WERI-Rb-1 (cell line): Measurements from ENCODE around the gene EPG5.

Experiments
- DNase-seq: peaks from one replicate; pipeline ENCODE4 v3.0.0-alpha.2; 2020
- H3K27ac ChIP-seq: fragments of 250-450 bp; sonication (Bioruptor Pico); 2 replicates; pipeline ENCODE4 v1.5.1; 2020; ENCODE audit warnings: mild to moderate bottlenecking, moderate library complexity
- H3K27me3 ChIP-seq: fragments of 250-450 bp; sonication (Bioruptor Pico); 2 replicates; pipeline ENCODE4 v1.5.1; 2021; ENCODE audit warnings: mild to moderate bottlenecking, low read depth, moderate library complexity; ENCODE audit not compliant: insufficient read depth, severe bottlenecking
- H3K36me3 ChIP-seq: fragments of 250-450 bp; sonication (Bioruptor Pico); 2 replicates; pipeline ENCODE4 v1.5.1; 2020; ENCODE audit warnings: mild to moderate bottlenecking, moderate library complexity
- H3K4me3 ChIP-seq: 2 replicates; pipeline ENCODE4 v1.5.1; 2011; ENCODE audit warnings: low read depth, mild to moderate bottlenecking, control low read depth, low read length
- H3K9me3 ChIP-seq: fragments of 250-450 bp; sonication (Bioruptor Pico); 2 replicates; pipeline ENCODE4 v1.5.1; 2021; ENCODE audit warnings: mild to moderate bottlenecking, moderate library complexity; ENCODE audit not compliant: severe bottlenecking
- CTCF ChIP-seq: IDR thresholded peaks from 2 replicates; pipeline ENCODE4 v1.5.1; 2011; ENCODE audit warnings: low read depth, mild to moderate bottlenecking, control low read depth, inconsistent platforms, low read length

EPG5 gene

GRCh38 chr18:45844938-45845337, 122.2 kb downstream of the EPG5 start:
- Histone ChIP-seq H3K4me3 (no peak overlapping the region), H3K27ac (no peak overlapping the region), H3K27me3 (peaks cover 11% of the 10 kb centered on the region), H3K9me3 (peaks cover 3% of the 10 kb centered on the region), H3K36me3 (peaks cover 11% of the 10 kb centered on the region)
- no peak for TF ChIP-seq CTCF
- DNase-seq = no peak

- DNase-seq = no peak
- no peak overlapping the region for H3K4me3 ChIP-seq
- no peak overlapping the region for H3K27ac ChIP-seq
- TF ChIP-seq CTCF = no peak
- H3K36me3 ChIP-seq = peaks cover 5% of the 10 kb centered on the region; the same call in 1 of the 2 replicates
- H3K27me3 ChIP-seq = peaks cover 30% of the 10 kb centered on the region
- H3K9me3 ChIP-seq = peaks cover 2% of the 10 kb centered on the region
Observed at GRCh38 chr18:45843019-45843418, 124.1 kb downstream of the EPG5 start.

GRCh38 chr18:45841765-45842442, 125.2 kb downstream of the EPG5 start:
- Histone ChIP-seq H3K36me3 (peaks cover 5% of the 10 kb centered on the region; the same call in 1 of the 2 replicates), H3K27me3 (peaks cover 42% of the 10 kb centered on the region), H3K4me3 (no peak overlapping the region), H3K27ac (no peak overlapping the region), H3K9me3 (peaks cover 5% of the 10 kb centered on the region)
- no peak for TF ChIP-seq CTCF
- DNase-seq = no peak

- Histone ChIP-seq H3K9me3 (peaks cover 5% of the 10 kb centered on the region), H3K27ac (no peak overlapping the region), H3K4me3 (no peak overlapping the region), H3K27me3 (peaks cover 49% of the 10 kb centered on the region), H3K36me3 (peaks cover 5% of the 10 kb centered on the region; the same call in 1 of the 2 replicates)
- no peak for DNase-seq
- TF ChIP-seq CTCF = no peak
Observed at GRCh38 chr18:45841060-45841764, 125.9 kb downstream of the EPG5 start.

GRCh38 chr18:45839414-45840395, 127.4 kb downstream of the EPG5 start:
- DNase-seq = peak; percentile 59
- Histone ChIP-seq H3K27me3 (peaks cover 62% of the 10 kb centered on the region), H3K27ac (no peak overlapping the region), H3K9me3 (peaks cover 5% of the 10 kb centered on the region), H3K36me3 (peaks cover 2% of the 10 kb centered on the region; the same call in 1 of the 2 replicates), H3K4me3 (no peak overlapping the region)
- peak; percentile 67 for TF ChIP-seq CTCF
